ENCODE measurements around the gene NCKIPSD. TPM values are rescaled to one million over a fixed set of nuclear protein-coding genes. Genes with fewer than 3 reads are reported as not detected.

NCKIPSD gene
- polyA plus RNA-seq, 3 donors: 4.2 to 14.8 (median 4.3) TPM

- Histone ChIP-seq H3K27ac (ENCODE audit: low read depth in 1 of 2, low read length in 2 of 2) (peak overlapping the region in 1 of 2 donors; percentile 78), H4K20me1 (ENCODE audit: insufficient read depth, low read length) (peaks cover 16% of the 10 kb centered on the region), H3K4me2 (replicated peaks; ENCODE audit: extremely low read depth, low read length, poor library complexity, severe bottlenecking) (peak overlapping the region; percentile 93), H3K4me3 (replicated peaks in 1 of 3; ENCODE audit: low read depth in 2 of 3, low read length in 3 of 3) (peak overlapping the region; percentile 85 to 95 (median 89)), H3K27me3 (ENCODE audit: control insufficient read depth in 2 of 2, insufficient read depth in 2 of 2, low read length in 2 of 2) (no peaks in the 10 kb centered on the region), H3K4me1 (ENCODE audit: control insufficient read depth in 1 of 2, insufficient read depth in 2 of 2, low read length in 2 of 2) (peaks cover 21 to 32% of the 10 kb centered on the region in 2 donors), H3K36me3 (replicated peaks in 1 of 2; ENCODE audit: control insufficient read depth in 1 of 2, insufficient read depth in 2 of 2, low read length in 2 of 2) (peaks cover 20 to 25% of the 10 kb centered on the region in 2 donors), H2AFZ (ENCODE audit: insufficient read depth, low read depth, low read length, poor library complexity, severe bottlenecking) (peak overlapping the region; percentile 96), H3K9ac (ENCODE audit: insufficient read depth, low read length, poor library complexity, severe bottlenecking) (peak overlapping the region; percentile 80), H3K9me3 (replicated peaks in 1 of 2; ENCODE audit: control insufficient read depth in 1 of 2, insufficient read depth in 1 of 2, low read length in 2 of 2) (no peaks in the 10 kb centered on the region), H3K79me2 (ENCODE audit: insufficient read depth, low read length) (peaks cover 19% of the 10 kb centered on the region)
- H3K27me3 Mint-ChIP-seq (ENCODE audit: low read depth in 3 of 3): peaks cover 2 to 5% (median 2%) of the 10 kb centered on the region in 3 donors
- intact Hi-C loops (cut with micrococcal nuclease): loop anchor here (10.0 kb wide), 1 partner anchor 171 kb away; a partner anchor contains a TSS
- H3K27ac Mint-ChIP-seq: peak overlapping the region in 4 of 7 donors; percentile 35 to 88 (median 78)
- peaks cover 12 to 23% of the 10 kb centered on the region in 2 donors for H3K36me3 Mint-ChIP-seq
- peak overlapping the region; percentile 93 for H3K4me3 Mint-ChIP-seq
- peaks cover 23% of the 10 kb centered on the region for H3K4me1 Mint-ChIP-seq
- DNase-seq: peak in 1 of 3 donors; percentile 3
- no CpG with 5 or more reads among the region's 10 CpGs for WGBS (ENCODE audit: insufficient coverage)
- no peak for TF ChIP-seq CTCF (IDR thresholded peaks at IDR 0.05)
- no peaks in the 10 kb centered on the region for H3K9me3 Mint-ChIP-seq
Measured at GRCh38 chr3:48636149-48636655, 49.5 kb downstream of the NCKIPSD start.

GRCh38 chr3:48635222-48636021 is 50.3 kb downstream of the NCKIPSD start, which contains the start of gene SLC26A6:
SLC26A6 (minus strand) TSS chr3:48635461; CDS start chr3:48635393, 68 bp downstream.
- Histone ChIP-seq H4K20me1 (ENCODE audit: insufficient read depth, low read length) (peaks cover 16% of the 10 kb centered on the region), H3K36me3 (replicated peaks in 1 of 2; ENCODE audit: control insufficient read depth in 1 of 2, insufficient read depth in 2 of 2, low read length in 2 of 2) (peaks cover 27 to 33% of the 10 kb centered on the region in 2 donors), H3K4me1 (ENCODE audit: control insufficient read depth in 1 of 2, insufficient read depth in 2 of 2, low read length in 2 of 2) (peaks cover 21 to 32% of the 10 kb centered on the region in 2 donors), H3K27ac (ENCODE audit: low read depth in 1 of 2, low read length in 2 of 2) (peak within 1 kb of the TSS; percentile 31 to 78), H3K4me3 (replicated peaks in 1 of 3; ENCODE audit: low read depth in 2 of 3, low read length in 3 of 3) (peak within 1 kb of the TSS; percentile 85 to 95 (median 89)), H2AFZ (ENCODE audit: insufficient read depth, low read depth, low read length, poor library complexity, severe bottlenecking) (peak within 1 kb of the TSS; percentile 96), H3K9ac (ENCODE audit: insufficient read depth, low read length, poor library complexity, severe bottlenecking) (peak within 1 kb of the TSS; percentile 80), H3K27me3 (ENCODE audit: control insufficient read depth in 2 of 2, insufficient read depth in 2 of 2, low read length in 2 of 2) (no peaks in the 10 kb centered on the region), H3K4me2 (replicated peaks; ENCODE audit: extremely low read depth, low read length, poor library complexity, severe bottlenecking) (peak within 1 kb of the TSS; percentile 93), H3K79me2 (ENCODE audit: insufficient read depth, low read length) (peaks cover 19% of the 10 kb centered on the region), H3K9me3 (replicated peaks in 1 of 2; ENCODE audit: control insufficient read depth in 1 of 2, insufficient read depth in 1 of 2, low read length in 2 of 2) (no peaks in the 10 kb centered on the region)
- H3K27ac Mint-ChIP-seq: peak within 1 kb of the TSS; percentile 82 to 89 (median 84)
- H3K27me3 Mint-ChIP-seq (ENCODE audit: low read depth in 3 of 3): peaks cover 2 to 4% (median 2%) of the 10 kb centered on the region in 3 donors
- TF ChIP-seq CTCF (IDR thresholded peaks at IDR 0.05): peak; percentile 75
- H3K4me1 Mint-ChIP-seq: peaks cover 23% of the 10 kb centered on the region
- intact Hi-C loops (cut with micrococcal nuclease): loop anchor here (2.0 to 10.0 kb wide), 2 partner anchors 71 to 171 kb away; a partner anchor contains a TSS
- WGBS (ENCODE audit: insufficient coverage): under 1% methylated on average over 65 of the region's 68 CpGs
- peak; percentile 93 to 95 (median 94) for DNase-seq
- no peaks in the 10 kb centered on the region for H3K9me3 Mint-ChIP-seq
- peaks cover 19 to 31% of the 10 kb centered on the region in 2 donors for H3K36me3 Mint-ChIP-seq
- peak within 1 kb of the TSS; percentile 93 for H3K4me3 Mint-ChIP-seq

Data from CD14-positive monocyte (primary cell).